ENCODE results near the gene NUDT4B.
"Not testable (repeated sequence)": the region's sequence is repeated elsewhere in the genome, so short reads cannot be mapped to it uniquely, and the experiment has no call there.

The NUDT4B gene

GRCh38 chr1:148748563-148749334, at the start of gene NUDT4B:
Gene NUDT4B (plus strand): TSS chr1:148748774. CDS start chr1:148748953, 179 bp downstream.
- not testable (repeated sequence) for DNase-seq

- DNase-seq: not testable (repeated sequence)
Observed at GRCh38 chr1:148699357-148699756, 49.2 kb upstream of the NUDT4B start.

- DNase-seq: not testable (repeated sequence)
Observed at GRCh38 chr1:148702242-148702641, 46.3 kb upstream of the NUDT4B start.

- DNase-seq: not testable (repeated sequence)
Observed at GRCh38 chr1:148703973-148704591, 44.5 kb upstream of the NUDT4B start.

GRCh38 chr1:148705316-148705948, 43.1 kb upstream of the NUDT4B start:
- not testable (repeated sequence) for DNase-seq

GRCh38 chr1:148708779-148709333, 39.7 kb upstream of the NUDT4B start:
- DNase-seq: not testable (repeated sequence)

GRCh38 chr1:148710772-148711523, 37.6 kb upstream of the NUDT4B start:
- DNase-seq: not testable (repeated sequence)

GRCh38 chr1:148712353-148712752, 36.2 kb upstream of the NUDT4B start:
- DNase-seq: not testable (repeated sequence)

- not testable (repeated sequence) for DNase-seq
Observed at GRCh38 chr1:148715518-148715917, 33.1 kb upstream of the NUDT4B start.

GRCh38 chr1:148716966-148717520, 31.5 kb upstream of the NUDT4B start:
- DNase-seq: not testable (repeated sequence)

GRCh38 chr1:148720918-148721317, 27.7 kb upstream of the NUDT4B start:
- DNase-seq: not testable (repeated sequence)

- DNase-seq: not testable (repeated sequence)
Observed at GRCh38 chr1:148722758-148723157, 25.8 kb upstream of the NUDT4B start.

- not testable (repeated sequence) for DNase-seq
Observed at GRCh38 chr1:148723515-148723914, 25.1 kb upstream of the NUDT4B start.

- not testable (repeated sequence) for DNase-seq
Observed at GRCh38 chr1:148724872-148725271, 23.7 kb upstream of the NUDT4B start.

- not testable (repeated sequence) for DNase-seq
Observed at GRCh38 chr1:148727862-148728261, 20.7 kb upstream of the NUDT4B start.

GRCh38 chr1:148729128-148729527, 19.4 kb upstream of the NUDT4B start:
- DNase-seq: not testable (repeated sequence)

GRCh38 chr1:148729541-148729940, 19.0 kb upstream of the NUDT4B start:
- not testable (repeated sequence) for DNase-seq

- DNase-seq: not testable (repeated sequence)
Observed at GRCh38 chr1:148732277-148732676, 16.3 kb upstream of the NUDT4B start.

GRCh38 chr1:148733585-148734310, 14.8 kb upstream of the NUDT4B start:
- DNase-seq: not testable (repeated sequence)

GRCh38 chr1:148734311-148734662, 14.3 kb upstream of the NUDT4B start:
- DNase-seq: not testable (repeated sequence)

- not testable (repeated sequence) for DNase-seq
Observed at GRCh38 chr1:148735538-148735937, 13.0 kb upstream of the NUDT4B start.
